DMS79 treated with DMSO at 0.1 percent for 48 hours (cell line): ENCODE results near the gene LNX1.

Experiments used
- DNase-seq: peaks from one replicate; lab custom pipeline; 2025; lab: John Stamatoyannopoulos, UW

Gene LNX1

DNA sequence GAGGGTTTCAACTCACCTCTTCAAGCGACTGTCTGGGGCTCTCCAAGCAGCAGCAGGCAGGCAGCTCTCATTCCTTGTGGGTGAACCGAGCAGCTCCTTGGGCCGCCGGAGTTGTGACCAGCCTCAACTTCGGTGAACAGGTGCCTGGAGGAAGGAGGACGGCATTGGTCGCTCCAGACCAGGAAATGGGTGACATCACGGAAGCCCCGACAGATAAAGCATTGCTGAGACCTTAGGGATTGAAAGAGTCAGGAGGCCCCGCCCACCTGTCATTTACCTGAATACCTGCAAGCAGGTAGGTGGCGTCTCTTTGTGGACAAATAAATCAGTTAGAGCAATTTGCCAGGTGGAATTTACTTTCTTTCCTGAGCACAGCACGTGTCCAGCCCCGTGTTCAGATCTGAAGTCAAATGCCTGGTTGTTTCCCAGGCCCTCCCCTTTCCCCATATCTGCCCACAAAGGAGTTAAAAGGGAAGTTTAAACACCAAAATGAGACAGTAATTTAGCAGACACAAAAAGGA, at the start of gene LNX1:
Gene LNX1 (minus strand): TSS at position 115 of the 521 bp plus-strand sequence. CDS start 17,484 bp downstream, outside the sequence.
- DNase-seq, result no peak

DNA sequence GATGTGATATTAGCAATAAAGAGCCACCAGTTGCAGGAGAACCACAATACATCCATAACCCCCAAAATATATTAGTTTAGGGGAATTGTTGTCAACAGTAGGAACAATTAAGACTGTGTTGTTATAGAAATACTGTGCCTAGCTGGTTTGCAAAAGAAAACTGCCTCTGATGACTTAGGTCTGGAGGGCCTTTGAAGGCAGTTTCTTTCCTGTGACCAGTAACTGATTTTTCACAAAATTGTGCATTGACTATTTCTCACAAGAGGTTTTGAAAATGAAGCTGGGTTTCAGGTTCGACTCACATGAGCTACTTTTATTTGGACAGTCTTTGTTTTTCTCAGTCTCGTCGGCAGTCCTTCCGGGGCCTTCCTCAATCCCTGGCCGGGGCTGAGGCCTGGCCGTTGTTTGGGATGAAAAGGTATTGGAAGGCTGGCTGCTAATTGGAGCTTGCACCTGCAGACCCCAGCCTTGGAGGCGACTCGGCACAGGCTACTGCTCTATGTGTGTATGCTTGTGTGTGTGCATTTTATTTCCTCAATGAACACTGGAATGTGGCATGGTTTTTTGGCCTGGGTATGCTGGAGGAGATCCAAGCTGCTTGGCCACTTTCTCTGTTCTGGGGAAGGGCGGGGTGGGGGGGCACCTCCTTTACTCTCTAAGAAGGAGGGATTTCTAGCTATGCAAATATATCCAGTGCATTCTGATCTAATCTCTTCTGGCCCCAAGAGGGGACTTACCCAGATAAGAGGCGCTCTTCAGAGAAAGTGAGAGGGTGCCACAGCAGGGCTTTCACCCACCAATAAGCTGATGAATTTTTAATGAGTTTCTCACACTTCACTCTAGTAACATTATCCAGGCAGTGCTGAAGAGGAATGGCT, 49.5 kb upstream of the LNX1 start:
- peak; percentile 90 for DNase-seq

DNA sequence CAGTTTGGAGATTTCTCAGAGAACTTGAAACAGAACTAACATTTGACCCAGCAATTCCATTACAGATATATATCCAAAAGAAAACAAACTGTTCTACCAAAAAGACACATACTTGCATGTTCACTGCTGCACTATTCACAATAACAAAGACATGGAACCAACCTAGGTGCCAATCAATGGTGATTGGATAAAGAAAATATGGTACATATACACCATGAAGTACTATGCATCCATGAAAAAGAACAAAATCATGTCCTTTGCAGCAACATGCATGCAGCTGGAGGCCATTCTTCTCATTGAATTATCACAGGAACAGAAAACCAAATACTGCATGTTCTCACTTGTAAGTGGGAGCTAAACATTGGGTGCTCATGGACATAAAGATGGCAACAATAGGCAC, 47.6 kb upstream of the LNX1 start:
- DNase-seq, result no peak

DNA sequence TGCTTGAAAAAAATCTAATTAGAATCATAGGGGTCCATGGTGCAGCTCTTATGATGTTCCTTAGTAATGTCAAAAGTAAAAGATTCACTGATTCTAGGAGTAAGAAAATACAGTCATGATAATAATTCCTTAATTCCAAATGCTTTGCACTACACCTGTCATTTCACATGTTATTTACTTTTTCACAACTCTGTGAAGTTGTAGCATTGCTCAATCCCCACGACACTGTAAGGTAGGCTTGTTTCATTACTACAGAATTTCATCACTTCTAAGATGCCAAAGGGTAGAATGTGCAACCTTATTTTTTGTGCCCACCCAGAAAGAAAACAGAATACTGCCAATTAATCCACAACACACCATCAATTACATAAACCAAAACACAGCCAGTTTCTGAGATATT, 46.1 kb upstream of the LNX1 start:
- DNase-seq, result no peak

DNA sequence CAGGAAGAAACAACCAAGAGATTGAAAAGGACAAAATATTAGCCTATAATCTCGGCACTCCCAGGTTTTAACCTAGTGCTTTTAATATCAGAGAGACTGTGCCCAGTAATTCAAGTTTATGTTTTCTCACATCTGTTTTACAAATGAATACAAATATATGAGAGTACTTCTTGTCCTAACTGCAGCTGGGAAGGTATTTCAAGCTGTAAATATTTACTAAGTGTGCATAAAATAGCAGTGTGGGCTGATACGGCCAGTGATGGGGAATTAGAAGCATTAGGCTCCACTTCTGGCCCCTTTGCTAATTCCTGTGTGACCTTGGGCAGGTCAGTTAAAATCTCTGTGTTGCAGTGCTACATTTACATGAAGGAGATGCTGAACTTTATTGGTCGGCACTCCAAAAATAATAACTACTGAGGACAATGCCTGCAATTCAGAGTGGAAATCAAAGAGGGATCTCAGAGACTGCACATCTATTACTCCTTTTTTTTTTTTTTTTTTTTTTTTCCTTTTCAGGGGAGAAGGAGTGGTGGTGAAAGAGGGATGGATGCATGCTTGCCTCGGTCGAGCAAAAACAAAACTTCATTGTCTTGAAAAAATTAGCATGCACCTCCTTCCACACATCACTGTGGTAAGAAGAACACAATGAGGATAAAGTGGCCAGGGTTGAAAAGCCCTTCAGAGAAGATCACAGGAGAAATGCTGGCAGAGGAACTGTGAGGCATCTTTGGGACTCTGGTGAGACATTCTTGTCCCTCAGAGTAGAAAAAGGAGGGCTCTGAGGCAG, 44.6 kb upstream of the LNX1 start:
- no peak for DNase-seq

DNA sequence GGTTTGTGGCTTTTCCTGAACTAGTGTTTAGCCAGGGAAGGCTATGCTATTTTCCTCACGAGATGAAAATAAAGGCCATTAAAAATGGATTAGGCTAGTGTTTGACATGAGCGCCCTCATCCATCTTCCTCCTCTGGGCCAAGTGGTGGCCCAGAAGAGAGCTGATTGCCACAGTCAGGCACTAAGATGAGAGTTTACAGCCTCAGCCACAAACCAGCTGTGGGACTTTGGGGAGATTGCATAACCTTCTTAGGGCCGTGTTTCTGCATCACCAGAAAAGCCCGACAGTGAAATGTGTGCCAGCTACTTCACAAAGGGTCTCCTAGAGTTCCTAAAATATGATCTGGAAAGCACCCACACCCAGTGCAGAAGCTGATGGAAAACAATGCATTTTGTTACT, 42.3 kb upstream of the LNX1 start:
- no peak for DNase-seq

DNA sequence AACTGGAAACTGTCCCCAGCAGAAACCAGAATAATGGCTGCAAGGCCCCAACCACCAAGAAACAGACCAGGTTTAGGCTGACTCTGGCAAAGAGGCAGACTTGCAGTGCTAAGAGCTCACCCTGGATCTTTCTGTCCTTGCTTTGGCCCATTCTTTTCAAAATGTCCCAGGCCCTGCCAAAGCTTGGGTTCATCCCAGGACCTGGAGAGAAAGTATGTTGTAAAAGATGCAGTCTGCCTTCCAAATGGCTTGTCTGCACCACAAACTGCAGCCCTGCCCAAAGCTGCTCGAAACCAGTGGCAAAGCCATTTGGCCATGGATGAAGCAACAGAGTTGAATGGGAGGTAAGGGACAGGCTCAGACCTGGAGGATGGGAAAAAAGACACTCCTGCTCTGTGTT, 38.0 kb upstream of the LNX1 start:
- no peak for DNase-seq

DNA sequence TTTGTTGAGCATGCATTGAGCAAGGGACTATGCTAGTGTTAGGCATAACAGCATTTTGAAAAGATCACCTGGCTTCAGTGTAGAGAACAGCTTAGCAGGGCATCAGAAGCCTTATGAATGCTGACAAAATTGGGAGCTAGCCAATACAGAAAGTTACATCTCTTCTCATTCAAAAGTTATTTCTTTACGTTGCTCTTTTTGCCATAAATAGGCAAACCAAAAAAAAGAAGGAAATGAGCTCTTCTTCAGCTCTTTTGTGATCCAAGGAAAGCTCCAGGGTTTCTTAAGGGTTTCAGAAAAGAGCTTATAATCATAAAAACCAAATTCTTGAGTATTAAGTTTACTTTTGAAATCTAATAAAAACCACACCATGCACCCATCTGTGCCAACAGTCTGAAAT, 35.2 kb upstream of the LNX1 start:
- no peak for DNase-seq

DNA sequence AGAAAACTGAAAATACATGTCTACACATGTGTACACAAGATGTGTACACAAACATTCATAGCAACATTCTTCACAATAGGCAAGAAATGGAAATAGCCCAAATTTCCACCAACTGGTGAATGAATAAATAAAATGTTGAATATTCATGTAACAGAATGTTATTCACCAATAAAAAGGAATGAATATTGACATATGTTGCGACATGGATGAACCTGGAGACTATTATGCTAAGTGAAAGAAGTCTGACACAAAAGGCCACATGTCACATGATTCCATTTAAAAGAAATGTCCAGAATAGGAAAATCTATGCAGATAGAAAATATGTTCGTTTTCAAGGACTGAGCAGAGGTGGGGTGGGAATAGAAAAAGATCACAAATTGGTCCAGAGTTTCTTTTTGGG, 34.6 kb upstream of the LNX1 start:
- DNase-seq, result no peak

DNA sequence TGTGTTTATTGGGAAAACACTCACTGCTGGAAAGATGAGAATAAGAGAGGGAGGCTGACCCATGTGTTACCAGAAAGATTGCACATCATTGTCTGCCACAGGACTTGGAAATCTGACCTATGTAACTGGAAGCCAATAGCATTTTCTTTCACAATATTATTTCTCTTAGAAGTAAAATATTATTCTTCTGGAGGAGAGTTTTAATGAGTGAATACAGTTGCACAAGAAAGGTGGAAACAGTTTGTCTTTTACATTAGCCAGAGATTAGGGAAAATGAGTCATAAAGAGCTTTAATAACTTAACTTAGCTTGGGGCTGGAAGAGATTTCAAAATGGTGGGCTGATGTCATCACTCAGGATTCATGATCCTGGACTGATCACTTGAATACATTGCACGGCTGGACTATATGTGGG, 31.5 kb upstream of the LNX1 start:
- DNase-seq, result no peak

DNA sequence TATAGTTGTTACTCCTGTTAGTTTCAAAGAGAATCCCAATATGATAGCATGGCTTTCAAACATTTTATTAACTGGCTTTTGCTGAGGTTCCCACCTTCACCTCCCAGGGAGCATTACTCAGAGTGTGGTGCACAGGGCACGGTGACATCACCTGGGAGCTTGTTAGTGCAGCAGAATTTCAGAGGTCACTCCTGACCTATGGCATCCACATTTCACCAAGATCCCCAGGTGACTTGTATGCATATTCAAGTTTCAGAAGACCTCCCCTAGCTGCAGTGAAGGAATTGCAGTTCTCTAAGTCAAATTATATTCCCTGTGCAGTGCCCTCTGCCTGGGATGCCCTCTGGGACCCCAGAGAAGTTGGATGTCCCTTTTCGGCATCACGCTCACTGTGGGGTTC, 29.7 kb upstream of the LNX1 start:
- no peak for DNase-seq

DNA sequence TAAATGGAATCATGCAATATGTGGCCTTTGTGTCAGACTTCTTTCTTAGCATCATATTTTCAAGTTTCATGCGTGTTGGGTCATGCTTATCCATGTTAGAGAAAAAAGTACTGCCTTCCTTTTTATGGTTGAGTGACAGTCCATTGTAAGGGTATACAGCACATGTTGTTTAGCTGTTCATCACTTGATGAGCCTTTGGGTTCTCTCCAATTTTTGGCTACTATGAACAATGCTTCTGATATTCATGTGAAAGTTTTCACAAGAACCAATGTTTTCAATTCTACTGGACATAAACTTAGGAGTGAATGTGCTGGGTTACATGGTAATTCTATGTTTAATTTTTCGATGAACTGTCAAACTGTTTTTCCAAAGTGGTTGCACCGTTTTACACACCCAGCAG, 28.1 kb upstream of the LNX1 start:
- no peak for DNase-seq

DNA sequence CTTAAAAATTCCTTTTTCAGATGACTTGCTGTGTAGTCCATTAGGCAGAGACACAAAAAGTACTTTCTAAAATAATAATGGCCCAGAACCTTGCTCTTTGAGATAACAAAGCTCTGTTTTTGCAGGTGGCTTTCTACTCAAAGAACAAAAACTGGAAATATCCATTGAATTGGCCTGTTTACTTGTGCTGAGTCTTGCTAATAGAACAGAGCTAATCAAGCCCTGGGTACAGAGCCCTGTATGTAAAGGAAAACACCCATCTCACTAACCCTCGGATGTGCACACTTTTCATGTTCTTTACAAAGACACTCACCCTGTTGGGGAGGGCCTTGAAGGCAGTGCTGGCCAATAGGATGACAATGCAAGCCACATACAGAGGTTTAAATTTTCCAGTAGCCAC, 27.0 kb upstream of the LNX1 start:
- no peak for DNase-seq

DNA sequence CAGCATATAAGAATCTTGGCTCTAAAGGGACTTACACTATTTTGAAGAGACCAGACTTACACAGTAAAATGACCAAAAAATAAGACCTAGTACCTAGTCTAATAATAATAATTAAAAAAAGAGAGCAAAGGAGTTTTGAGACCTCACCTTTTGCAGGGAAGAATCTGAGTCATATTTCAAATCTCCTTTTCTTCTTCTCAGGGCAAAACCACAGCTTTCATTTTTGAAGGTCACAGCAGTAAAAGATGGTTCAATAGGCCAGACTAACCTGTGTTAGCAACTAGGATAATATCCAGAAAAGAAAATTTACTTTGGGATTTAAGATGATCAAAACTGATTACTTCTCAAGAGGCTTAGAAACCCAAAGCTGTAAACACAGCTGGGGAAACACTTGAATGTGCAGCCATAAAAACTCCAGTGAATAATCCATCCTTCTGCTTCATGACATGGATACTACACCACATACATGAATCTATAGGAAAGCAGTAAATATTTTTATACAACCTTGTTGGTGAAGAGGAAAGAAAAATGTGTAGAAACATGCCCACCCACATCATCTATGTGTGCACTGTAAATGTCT, 25.9 kb upstream of the LNX1 start:
- peak; percentile 24 for DNase-seq

DNA sequence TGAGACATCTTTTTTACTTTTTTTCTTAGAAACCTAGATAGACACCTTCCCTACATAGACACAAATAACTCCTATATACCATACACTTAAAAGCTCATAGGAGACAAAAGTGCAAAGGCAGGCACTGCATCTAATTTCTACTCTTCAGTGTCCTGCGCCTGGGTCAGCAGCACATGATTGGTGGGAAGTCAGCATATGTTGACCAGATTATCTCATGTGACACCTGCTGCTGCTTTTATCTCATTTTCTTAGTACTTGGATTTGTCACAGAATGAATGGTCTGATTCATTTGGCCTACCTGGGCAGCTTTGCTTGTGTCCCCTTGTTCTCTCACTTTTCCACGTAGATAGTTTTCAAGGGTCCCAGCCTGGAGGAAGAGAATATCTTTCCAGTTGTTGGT, 24.9 kb upstream of the LNX1 start:
- DNase-seq, result no peak

DNA sequence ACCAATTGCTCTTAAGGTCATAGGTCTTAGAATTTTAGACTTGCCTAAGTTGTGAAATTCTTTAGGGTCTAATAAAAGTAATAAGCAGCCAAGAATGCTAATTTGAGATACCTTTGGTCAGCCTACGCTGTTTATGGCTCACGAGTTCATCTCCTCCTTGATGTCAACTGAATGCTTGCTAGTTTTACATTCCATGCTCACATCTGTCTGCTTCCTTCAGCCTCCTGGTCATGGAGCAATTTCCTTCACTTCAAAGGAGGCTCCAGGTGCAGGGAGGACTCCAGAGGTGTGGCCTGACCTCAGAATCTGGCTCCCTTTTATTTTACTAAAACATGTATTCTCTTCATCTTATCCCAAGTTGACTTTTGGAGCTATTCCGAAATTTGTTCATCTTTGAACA, 23.3 kb upstream of the LNX1 start:
- no peak for DNase-seq

DNA sequence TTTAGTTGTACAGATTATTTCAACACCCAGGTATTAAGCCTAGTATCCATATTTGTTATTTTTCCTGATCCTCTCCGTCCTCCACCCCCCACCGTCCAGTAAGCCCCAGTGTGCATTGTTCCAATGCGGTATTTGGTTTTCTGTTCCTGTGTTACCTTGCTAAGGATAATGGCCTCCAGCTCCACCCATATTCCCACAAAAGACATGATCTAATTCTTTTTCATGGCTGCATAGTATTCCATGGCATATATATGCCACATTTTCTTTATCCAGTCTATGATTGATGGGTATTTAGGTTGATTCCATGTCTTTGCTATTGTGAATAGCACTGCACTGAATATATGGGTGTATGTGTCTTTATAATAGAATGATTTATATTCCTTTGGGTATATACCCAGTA, 22.1 kb upstream of the LNX1 start:
- DNase-seq, result no peak

DNA sequence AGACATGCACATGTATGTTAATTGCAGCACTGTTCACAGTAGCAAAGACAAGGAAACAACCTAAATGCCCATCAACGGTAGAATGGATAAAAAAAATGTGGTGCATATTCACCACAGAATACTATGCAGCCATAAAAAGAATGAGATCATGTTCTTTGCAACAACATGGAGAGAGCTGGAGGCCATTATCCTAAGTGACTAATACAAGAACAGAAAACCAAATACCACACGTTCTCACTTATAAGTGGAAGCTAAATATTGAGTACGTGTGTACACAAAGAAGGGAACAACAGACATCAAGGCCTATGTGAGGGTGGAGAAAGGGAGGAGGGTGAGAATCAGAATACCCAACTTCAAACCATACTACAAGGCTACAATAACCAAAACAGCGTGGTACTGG, 17.4 kb upstream of the LNX1 start:
- no peak for DNase-seq

DNA sequence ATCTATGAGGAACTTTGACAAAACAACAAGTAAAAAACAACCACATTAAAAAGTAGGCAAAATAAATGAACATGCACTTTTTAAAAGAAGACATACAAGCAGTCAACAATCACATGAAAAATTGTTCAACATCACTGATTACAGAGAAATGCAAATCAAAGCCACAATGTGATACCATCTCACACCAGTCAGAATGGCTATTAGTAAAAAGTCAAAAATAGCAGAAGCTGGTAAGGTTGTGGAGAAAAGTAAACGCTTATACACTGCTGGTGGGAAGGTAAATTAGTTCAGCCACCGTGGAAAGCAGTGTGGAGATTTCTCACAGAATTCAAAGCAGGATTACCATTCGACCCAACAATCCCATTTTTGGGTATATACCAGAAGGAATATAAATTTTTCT, 17.0 kb upstream of the LNX1 start:
- no peak for DNase-seq

DNA sequence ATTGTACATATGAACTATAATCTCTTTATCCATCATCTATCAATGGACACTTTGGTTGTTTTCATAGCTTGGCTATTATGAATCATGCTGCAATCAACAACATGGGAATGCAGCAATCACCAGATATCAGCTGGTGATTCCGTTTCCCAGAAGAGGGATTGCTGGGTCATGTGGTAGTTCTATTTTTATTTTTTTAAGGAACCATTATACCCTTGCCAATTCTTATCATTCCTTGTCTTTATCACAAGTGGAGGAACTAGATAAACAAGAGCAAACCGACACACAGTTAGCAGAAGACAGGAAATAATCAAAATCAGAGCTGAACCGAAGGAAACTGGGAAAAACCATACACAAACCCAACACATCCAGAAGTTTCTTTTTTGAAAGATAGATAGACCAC, 14.5 kb upstream of the LNX1 start:
- DNase-seq, result no peak

DNA sequence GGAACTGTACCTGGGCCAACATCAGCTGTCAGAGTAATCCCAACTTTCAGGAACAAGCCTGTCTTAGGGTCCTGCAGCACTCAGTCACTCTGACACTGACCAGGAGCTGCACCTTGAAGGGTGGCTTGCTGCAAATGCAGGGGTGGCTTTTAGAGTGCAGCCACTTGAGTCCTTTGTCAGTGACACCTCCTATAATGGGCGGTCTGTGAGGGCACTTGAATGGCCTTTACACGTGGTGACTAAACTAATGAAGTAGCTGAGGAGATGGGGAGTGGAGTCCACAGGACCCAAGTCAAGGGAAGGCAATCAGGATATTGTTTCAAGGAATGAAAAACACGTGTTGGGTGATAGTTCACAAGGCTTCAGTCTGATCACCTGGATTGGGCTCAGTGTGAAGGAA, 11.1 kb upstream of the LNX1 start:
- DNase-seq, result peak; percentile 3

DNA sequence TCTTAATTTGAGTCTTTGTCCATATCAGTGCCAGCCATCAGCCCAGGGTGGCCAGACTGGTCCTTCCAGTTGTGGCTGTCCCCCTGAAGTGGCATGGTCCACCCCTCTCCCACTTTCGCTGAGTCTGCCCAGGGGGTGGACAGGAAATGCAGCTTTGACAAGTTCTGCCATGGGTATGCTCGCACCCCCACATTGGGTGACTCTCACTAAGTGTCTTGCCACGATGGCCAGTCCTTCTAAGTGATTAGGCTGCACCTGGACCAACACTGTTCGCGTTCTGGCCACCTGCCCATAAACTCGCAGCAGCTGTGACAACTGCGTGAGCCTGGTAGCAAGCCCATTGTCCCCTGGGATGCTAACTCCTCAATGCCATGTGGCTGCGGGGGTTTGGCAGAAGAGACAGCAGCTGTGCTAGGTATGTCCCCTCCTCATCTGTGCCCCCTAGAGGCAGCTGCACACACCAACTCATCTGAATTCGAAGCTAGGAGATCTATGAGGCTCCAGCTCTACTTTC, 10.0 kb upstream of the LNX1 start:
- DNase-seq, result peak; percentile 4

DNA sequence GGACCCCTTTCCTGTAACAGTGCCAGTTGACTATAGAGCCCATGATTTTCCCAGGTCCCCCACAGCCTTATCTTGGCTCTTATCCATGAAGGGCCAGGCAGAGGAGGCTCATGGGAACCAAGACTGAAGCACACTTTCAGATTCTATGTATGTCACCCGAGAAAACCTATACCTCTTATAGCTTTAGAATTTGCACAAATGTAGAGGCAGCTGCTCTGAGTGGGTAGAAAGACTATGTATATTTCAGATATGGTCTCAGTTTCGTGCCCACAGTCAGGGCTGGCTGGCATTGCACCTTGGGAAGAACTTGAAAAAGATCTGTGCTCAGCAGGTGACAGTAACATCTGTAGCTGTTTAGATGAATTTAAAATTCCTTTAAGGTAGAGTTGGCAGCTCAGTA, 8.3 kb upstream of the LNX1 start:
- DNase-seq, result no peak
